HG03469 (cell line): Measurements from ENCODE around the gene RTTN.
"Not testable (repeated sequence)": the region's sequence is repeated elsewhere in the genome, so short reads cannot be mapped to it uniquely, and the experiment has no call there.

Source experiments
- ATAC-seq: cut with Tn5 transposase; IDR thresholded peaks from one replicate; pipeline ENCODE4 v1.9.1; 2021; ENCODE audit warnings: mild to moderate bottlenecking, moderate library complexity, moderate number of reproducible peaks; ENCODE audit not compliant: unreplicated experiment

Gene RTTN

GRCh38 chr18:70205421-70206397 is at the start of gene RTTN:
TSS of gene RTTN (minus strand) at chr18:70205687. CDS start at chr18:70205658, 29 bp downstream.
- peak; percentile 95 for ATAC-seq

DNA sequence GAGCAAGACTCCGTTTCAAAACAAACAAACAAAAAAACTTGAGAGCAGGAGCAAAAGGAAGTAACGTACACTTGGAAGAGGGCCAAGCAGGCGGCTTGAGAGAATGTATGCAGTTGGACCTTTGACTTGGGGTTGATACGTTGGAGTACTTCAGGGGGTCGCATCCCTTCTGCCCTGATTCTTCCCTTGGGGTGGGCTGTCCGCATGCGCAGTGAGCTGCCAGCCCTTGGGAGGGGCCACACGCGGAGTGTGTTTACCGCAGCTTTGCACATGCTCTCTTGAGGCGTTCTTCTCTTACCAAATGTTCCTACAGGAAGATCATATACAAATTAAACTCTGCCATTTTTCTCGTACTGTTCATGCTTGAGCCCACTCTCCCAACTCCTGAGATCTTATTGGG is 45.3 kb upstream of the RTTN start:
- ATAC-seq, result no peak

DNA sequence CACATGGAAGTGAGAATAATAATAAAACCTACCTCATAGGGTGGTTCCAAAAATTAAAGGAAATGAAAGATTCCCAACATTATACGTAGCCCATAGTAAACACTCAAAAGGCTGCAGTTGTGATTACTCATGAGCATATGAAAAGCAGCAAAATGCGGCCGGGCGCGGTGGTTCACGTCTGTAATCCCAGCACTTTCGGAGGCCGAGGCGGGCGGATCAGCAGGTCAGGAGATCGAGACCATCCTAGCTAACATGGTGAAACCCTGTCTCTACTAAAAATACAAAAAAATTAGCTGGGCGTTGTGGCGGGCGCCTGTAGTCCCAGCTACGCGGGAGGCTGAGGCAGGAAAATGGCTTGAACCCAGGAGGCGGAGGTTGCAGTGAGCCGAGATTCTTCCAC is 44.4 kb upstream of the RTTN start:
- not testable (repeated sequence) for ATAC-seq

GRCh38 chr18:70249118-70249517 is 43.6 kb upstream of the RTTN start:
- no peak for ATAC-seq

- no peak for ATAC-seq
Measured at GRCh38 chr18:70246061-70246466, 40.6 kb upstream of the RTTN start.

DNA sequence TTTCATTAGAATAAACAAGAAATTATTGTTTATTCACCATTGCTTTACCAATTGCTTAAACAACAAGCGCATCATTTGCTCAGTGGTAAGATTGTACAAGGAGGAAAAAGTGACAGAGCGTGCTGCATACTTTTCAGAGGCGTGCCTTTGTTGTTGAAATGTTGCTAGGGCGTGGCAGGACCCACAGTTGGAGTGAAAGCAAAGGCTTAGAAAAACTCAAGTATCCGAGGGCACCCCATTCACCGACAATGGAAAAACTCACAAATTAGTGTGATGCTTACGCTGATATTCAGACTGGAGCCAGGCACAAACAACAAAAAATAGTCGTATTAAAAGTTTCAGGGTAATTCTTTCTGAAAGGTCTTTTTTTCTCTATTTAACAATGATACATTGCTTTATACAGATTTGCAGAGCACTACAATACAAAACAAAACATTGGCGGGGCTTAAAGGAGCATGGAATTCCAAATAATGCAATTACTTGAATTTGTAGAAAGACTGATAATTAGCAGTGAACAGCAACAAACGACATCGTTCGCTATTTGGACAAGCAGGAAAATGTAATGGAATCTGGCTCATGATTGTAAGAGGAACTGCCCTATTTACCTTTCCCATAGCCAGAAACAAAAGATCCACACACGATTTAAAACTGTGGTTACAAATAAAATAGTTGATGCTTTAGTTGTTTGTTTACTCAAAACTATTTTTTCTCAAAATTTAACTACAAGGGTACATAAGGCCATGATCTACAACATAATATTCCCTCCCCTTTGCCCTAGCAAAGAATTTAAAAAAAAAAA is 37.8 kb upstream of the RTTN start:
- ATAC-seq, result no peak

DNA sequence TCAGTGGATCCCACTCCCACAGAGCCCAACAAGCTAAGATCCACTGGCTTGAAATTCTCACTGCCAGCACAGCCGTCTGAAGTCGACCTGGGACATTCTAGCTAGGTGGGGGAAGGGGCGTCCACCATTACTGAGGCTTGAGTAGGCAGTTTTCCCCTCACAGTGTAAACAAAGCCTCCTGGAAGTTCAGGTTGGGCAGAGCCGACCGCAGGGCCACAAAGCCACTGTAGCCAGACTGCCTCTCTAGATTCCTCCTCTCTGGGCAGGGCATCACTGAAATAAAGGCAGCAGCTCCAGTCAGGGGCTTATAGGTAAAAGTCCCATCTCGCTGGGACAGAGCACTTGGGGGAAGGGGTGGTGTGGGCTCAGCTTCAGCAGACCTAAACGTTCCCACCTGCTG is 31.4 kb upstream of the RTTN start:
- not testable (repeated sequence) for ATAC-seq

DNA sequence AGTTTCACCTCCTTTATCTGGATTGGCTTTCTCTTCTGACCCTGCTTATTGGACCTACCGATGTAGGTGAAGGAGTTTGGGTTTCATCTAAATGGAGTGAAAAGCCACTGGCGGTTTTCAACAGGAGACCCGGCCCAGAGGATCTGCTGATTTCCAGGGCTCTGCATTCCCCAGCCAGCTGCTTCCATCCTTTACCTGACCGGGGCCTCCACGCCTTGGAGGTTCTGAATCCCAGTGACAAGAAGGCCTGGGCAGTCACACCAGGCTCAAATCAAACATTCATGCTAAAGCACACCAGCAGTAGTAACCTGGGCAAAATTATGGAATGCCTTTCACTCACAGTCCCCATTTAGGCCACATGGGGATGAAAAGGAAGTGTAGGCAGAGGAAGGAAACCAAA is 30.0 kb upstream of the RTTN start:
- ATAC-seq, result no peak

DNA sequence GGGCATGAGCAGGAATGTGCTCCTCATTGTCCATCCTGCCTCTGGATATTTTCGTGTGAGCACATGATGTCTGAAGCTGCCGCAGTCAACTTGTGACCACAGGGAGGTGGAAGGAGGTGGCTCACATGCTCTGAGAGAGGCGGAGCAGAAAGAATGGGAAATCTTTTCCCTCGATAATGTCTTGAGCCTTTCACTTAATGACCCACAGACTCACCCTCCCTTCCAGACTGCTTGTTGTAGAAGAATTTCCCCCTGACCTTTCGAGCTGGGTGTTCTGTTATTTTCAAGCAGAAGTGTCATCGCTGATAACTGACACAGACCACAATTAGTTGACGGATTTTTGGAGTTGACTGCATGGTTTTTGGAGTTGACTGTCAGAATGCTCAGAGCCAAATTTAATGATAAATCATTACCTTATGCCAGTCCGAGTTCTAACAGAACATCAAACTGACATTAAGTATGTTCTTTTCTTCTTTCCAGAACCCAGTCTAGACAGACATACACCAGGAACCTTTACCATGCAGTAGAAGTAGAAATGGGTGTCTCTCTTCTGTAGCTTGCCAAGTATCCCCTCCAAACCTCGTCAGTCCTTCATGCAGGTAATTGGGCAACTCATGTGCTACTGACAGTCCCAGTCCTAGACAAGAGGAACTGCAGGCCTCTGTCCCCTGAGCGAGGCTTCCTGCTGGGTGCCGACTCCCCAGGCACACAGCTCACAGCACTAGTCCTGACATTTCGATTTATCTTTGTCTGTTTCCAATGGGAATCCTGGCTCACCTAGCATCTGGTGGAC is 29.4 kb upstream of the RTTN start:
- ATAC-seq, result no peak

- ATAC-seq, result no peak
Measured at GRCh38 chr18:70233974-70234373, 28.5 kb upstream of the RTTN start.

- ATAC-seq, result no peak
Measured at GRCh38 chr18:70232261-70232660, 26.8 kb upstream of the RTTN start.

DNA sequence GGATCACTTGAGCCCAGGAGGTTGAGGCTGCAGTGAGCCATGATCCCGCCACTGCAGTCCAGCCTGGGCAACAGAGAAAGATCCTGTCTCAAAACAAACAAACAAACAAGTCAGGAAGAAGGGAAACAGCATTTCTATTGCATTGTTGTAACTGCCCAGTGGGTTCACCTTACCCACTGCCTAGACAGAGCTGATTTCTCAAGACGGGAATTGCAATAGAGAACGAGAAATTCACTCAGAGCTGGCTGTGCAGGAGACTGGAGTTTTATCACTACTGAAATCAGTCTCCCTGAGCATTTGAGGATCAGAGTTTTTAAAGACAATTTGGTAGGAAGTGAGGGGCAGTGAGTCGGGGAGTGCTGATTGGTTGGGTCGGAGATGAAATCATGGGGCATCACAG is 24.2 kb upstream of the RTTN start:
- ATAC-seq, result no peak

DNA sequence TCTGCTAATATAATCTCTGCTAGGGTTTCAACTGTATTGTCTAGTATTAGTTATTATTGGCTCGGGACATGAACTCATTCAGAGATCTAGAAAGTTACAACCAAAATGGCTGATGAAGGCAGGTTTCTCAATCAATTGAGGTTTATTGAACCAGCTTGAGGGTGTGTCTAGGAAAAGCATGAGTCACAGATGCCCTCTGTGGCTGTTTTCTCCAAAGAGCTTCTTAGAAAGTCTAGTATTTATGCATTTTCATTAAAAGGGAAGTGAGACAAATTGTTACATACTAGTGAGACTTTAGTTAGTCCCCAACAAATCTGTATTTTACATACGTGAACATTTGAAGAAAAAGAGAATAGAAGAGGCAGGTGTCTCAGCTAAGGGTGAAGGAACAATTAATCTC is 23.0 kb upstream of the RTTN start:
- ATAC-seq, result no peak

DNA sequence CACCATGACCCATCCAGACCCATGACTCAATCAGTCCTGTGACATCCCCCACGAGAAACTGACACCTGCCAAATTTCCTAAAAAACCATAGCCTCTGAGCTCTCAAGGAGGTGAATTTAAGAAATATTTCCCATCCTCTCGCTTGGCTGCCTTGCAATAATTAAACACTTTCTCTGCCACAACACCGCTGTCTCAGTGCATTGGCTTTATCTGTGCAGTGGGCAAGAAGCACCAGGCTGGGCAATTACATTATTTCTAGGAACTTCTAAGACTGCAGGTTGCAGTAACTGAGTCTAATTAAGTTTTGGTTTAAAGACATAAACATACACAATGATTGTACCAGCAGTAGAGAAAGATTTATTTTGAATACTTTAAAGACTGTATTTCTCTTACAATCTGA is 22.0 kb upstream of the RTTN start:
- ATAC-seq, result no peak

DNA sequence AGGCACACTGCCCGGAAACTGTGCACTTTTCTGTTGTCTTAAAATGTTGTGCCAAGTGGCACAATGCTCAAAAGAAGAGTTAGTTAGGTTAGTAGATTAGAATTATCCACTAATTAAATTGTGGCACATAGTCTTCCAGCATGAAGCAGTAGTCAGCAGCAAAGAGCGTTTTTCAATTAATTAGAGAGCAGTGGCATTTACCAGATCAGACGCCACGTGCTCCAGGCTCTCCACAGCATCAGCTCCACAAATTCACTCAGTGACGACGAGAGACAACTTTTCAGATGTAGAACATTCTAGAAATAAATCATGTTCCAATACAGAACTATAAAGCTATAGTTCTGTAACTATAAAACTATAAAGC is 16.4 kb upstream of the RTTN start:
- no peak for ATAC-seq

- no peak for ATAC-seq
Measured at GRCh38 chr18:70221156-70221914, 15.8 kb upstream of the RTTN start.

- ATAC-seq, result no peak
Measured at GRCh38 chr18:70220628-70221027, 15.1 kb upstream of the RTTN start.

GRCh38 chr18:70219688-70220087 is 14.2 kb upstream of the RTTN start:
- no peak for ATAC-seq

GRCh38 chr18:70216788-70217187 is 11.3 kb upstream of the RTTN start:
- ATAC-seq, result no peak

GRCh38 chr18:70207181-70207580 is 1.7 kb upstream of the RTTN start:
- no peak for ATAC-seq
